OCI-M1 (cell line): ENCODE measurements around the gene MTUS2.

Experiments
- DNase-seq: peaks from one replicate; lab custom pipeline; 2025; lab: John Stamatoyannopoulos, UW

MTUS2 gene

GRCh38 chr13:29526741-29527140, 706.6 kb downstream of the MTUS2 start:
- DNase-seq = no peak

GRCh38 chr13:29527511-29527910, 707.4 kb downstream of the MTUS2 start:
- DNase-seq = no peak

DNA sequence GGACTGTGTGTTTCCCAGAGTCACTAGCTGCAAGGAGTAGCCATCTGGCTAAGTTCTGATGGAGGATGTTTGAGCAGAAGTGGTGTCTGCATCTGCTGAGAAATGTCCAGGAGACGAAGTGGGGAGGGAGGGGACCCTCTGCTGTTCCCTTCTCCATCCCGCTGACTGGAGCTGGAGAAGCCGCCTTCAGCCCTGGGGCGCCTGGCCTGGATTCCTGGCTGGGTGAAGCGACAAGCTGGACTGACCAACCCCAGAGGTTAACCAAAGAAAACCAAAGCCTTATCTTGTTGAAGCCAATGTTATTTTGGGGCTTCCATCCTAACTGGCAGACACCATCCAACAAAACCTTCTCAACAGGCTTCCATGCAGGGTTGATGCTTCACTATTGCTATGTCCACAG, 707.8 kb downstream of the MTUS2 start:
- DNase-seq = no peak

GRCh38 chr13:29529754-29530153, 709.6 kb downstream of the MTUS2 start:
- DNase-seq = no peak

GRCh38 chr13:29530901-29531300, 710.8 kb downstream of the MTUS2 start:
- no peak for DNase-seq

GRCh38 chr13:29532116-29532515, 712.0 kb downstream of the MTUS2 start:
- no peak for DNase-seq

GRCh38 chr13:29532821-29533220, 712.7 kb downstream of the MTUS2 start:
- DNase-seq = no peak

DNA sequence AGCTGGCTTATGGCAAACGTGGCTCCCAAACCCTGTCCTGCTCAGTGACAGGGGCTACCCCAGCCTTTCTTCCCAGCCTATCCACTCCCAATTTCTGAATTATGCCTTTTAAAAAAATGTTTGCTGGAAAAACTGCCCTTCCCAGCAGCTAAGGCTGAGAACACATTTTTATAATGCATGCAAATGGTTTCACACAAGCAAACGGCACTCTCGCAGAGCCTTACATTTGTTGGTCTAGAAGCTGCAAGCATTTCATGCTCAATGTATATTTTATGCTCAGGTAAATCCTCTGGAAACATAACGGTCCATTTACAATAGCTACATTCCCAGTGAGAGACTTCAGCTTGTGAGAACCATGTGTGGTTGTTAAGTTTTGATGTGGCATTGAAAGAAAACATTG, 713.9 kb downstream of the MTUS2 start:
- no peak for DNase-seq

- no peak for DNase-seq
Measured at GRCh38 chr13:29535663-29536655, 715.8 kb downstream of the MTUS2 start.

DNA sequence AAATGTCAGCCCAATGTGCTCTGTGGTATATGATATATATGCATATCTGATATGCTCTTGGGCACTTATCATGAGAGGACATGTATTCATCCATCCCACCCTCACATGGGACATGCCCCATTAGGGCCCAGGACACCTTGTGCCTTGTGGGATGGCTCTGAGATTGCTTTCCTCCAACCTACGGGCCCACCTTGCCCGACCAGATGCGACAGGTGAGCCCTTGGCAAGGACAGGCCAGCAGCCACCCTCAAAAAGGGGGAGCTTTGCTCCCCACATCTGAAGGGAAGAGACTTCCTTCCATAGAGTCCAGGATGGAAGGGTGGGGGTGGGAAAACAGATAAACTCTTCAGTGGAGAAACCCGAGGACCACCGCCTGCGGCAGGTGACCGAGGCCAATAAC, 716.7 kb downstream of the MTUS2 start:
- DNase-seq = no peak

DNA sequence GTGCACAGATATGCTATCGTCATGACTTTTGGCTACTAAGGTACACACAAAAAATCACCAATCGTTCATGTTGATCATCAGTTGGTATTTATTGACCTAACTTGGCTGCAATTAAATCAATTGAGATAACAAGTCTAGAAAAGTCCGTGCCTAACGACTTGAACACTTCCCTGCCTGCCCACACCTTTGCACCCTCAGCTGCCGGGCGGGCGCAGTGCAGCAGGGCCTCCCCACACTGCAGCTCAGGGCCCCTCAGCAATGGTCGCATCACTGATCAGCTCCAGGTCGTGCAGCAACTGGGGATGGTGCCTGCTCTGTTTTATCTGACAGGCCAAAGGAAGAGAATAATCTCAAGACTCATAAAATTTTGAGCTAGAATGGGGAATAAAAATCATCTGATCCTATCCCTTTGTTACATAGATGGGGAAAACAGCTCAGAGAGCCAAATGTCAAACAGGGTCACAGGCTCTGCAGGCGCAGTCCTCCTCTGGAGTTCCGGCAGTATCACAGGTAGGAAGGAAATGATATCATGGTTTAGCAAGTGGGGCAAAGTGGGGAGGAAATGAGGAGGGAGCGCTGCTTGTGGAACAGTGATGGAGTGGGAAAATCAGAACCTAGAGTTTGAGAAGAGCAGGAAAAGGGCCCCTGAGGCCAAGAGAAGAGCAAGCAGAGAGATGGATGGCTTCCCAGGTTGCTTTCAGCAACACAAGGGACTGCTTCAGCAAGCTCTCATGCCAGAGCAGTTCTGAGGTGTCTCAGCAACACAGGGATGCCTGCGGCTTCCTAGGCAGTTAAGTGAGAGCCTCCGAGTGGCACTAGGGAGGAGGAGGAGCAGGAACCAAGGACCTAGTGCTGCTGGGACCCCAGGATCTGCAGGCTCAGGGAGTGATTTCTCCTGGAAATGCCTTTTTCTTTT, 717.9 kb downstream of the MTUS2 start:
- DNase-seq = no peak

- no peak for DNase-seq
Measured at GRCh38 chr13:29538652-29539040, 718.5 kb downstream of the MTUS2 start.

DNA sequence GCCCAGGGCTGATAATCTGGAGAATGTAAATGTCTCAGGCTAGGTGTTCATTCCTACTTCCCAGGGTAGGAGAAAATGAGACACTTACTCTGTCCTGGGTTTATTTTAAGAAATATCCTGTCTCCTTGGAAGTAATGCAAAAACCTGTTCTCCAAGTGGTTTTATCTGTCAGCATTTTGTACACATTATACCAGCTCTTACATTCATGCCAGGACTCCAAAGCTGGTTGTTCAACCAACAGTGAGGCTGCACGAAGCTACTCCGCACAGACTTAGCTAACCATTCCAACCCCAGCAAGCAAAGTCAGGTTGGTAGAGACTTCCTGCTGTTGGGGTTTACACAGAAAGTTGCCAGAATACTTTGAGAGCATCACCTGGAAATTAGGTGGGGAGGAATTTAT, 719.7 kb downstream of the MTUS2 start:
- no peak for DNase-seq

DNA sequence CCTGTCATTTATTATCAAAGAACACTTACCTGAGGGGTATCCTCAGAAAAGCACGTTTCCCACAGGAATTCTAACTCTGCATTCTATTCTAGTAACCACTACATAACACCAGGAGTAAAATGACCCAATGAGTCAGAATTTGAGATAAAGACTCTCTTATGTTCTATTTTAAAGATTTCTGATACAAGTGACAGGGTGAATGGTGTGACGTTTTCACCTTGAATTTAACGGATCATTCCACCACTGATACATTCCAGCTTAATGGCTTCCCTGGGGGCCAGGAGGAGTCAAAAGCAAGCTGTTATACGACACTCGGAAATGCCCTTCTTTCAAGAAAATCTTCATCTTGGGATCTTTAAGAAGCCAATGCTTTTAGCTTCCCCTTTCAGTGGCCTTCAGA, 720.2 kb downstream of the MTUS2 start:
- DNase-seq = no peak

DNA sequence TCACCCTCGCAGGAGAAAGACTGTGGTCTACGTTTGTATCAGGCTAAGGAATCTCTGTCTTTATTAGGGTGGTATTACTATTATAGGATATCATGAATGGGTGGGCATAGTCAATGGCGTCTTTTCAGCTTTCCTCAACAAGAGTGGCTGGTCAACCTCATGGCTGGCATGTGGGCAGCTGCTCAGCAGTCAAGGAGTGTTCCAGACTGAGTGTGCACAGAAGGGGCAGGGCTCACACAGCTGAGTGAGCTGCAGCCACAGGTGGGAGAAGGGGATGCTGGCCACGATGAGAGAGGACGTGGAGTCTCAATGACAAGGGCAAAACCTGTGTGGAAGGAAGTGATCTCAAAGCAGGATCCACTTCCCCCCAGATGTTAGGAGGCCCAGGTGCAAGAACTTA, 720.7 kb downstream of the MTUS2 start:
- DNase-seq = no peak

DNA sequence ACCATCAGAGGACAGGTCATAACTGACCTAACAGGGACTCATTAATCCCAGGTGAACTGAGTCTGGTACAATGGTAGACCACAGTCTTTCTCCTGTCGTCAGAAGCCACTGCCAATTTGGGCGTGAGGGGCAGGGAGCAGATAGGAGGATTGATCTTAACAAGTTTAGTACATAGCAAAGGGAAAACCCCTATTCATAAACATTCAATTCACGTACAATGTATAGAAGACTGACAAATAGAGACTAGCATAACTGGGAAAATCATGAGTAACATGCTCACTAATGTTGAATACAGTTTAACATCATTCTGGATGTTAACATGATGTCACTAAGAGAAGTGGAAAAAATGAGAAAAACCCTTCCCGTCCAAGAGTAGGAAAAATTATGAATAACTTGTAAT, 721.3 kb downstream of the MTUS2 start:
- DNase-seq = no peak

- no peak for DNase-seq
Measured at GRCh38 chr13:29542381-29542780, 722.2 kb downstream of the MTUS2 start.

DNA sequence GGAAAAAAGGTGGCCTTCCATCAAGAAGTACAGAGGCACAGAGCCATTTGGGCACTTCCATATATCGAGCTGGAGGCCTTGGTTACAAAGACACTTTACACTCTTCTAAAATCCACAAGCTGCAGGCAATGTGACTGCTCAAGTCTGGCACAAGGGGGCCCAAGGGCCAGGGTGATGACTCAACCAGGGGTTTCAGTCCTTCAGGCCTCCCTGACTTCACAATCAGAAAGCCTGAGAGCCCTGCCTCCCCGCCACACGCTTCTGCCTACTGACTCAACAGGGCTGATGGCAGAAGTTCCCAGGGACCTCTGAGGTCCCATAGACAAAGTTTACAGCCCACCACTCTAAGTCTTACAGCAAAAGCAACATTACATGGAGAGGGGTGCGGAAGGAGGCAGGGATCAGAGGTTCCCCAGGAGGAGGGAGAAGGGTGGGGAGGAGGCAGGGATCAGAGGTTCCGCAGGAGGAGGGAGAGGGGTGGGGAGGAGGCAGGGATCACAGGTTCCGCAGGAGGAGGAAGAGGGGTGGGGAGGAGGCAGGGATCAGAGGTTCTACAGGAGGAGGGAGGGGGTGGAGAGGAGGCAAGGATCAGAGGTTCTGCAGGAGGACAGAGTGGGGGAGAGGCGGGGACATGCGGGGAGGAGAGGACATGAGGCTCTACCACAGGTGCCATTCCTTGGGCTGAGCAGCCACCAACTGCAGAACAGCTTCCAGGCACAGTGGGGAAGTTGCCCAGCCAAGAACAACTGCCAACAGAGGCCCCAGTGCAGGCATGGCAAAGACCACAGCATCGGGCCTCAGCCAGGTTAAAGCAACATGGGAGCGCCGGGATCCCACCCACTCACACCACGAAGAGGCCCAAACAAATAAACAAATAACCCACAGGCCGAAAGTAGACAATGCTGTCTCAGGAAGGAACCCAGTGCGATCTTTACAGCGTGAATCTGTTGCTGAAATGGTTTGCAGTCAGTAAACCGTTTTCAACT, 723.4 kb downstream of the MTUS2 start:
- DNase-seq = no peak

GRCh38 chr13:29545988-29546387, 725.8 kb downstream of the MTUS2 start:
- no peak for DNase-seq

DNA sequence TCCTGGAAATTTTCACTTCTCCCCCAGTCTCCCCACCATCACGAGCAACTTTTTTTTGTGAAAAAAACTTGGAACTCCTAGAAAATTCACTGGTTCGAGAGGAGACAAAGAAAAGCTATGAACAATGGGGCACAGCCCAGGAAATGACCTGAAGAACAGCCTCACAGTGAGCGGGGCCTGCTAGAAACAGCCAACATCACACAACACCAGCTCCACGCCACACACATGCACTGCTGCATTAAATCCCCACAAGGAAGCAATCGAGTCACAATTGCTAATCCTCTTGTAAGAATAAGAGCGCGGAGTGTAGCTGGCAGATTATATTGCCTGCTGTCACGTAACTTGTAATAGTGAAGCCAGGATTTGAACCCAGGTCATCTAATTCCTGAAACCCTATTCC, 726.5 kb downstream of the MTUS2 start:
- DNase-seq = no peak

- no peak for DNase-seq
Measured at GRCh38 chr13:29547153-29547552, 727.0 kb downstream of the MTUS2 start.

DNA sequence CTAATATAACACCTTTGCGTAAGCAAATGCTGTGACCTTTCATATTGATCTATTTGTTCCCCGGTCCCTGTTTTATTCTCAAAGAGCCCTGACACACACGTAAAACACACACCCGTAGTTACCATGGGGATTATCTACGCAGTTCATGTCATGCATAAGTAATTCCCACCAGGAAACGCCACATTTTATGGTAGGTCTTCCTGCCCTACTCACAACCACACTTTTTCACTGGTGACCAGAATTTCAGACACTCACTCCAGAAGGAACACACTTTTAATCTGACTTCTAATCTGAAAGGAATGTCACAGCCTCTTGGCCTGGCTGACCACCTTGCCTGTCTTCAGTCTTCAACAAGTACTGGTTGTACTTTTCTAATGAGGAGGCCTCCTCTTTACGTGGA, 728.6 kb downstream of the MTUS2 start:
- no peak for DNase-seq
